ENCODE data around the gene MRPS22.
"Not testable (repeated sequence)": the region's sequence is repeated elsewhere in the genome, so short reads cannot be mapped to it uniquely, and the experiment has no call there.

The MRPS22 gene

DNA sequence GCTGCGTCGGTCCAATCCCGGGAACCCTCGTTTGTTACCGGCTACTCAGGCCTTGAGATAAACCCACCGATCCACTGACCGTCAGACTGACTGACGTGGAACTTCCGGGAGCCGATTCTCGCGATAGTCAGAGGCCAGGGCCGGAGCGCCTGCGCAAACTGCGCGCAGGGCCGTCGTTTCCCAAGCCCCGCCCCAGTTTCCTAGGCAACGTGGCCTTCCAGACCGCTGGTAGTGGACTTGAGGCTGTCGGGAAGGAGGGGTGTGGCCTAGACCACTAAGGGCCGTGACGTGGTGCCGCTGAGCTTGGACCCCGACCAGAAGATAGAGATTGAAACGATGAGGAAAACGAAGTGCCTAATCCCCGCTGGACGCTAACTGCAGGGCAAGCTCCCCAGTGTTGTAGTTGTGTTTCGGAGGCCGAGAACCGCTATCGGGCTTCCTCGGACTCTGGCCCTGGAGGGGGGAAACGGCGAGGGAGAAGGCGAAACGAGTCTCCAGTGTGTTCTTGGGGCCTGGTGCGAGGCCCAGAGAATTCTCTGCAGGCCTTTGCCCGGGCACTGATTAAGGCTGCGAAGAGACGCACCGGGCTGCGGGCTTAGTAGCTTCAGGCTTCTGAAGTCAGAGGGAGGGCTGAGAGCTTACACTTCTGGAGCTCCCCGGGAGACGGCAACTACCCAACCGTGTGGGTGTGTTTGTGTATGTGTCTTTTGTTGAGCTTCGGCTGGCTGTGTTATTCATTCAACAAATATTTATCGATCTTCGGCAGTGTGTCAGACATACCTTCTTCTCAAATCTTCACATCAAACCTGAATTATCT lies 45.9 kb downstream of the MRPS22 start, which contains the start of gene COPB2:
COPB2 (minus strand) TSS at position 96 of the 817 bp plus-strand sequence. CDS start 97 bp downstream, outside the sequence.
- H3K4me3 ChIP-seq (ENCODE audit: low read length): peak within 1 kb of the TSS; percentile 92
- no CpG with 5 or more reads among the region's 52 CpGs for WGBS (ENCODE audit: insufficient coverage, insufficient read length)
- H3K27me3 ChIP-seq (ENCODE audit: control insufficient read depth, insufficient read depth, low read length): no peaks in the 10 kb centered on the region
- no peaks in the 10 kb centered on the region for H3K4me1 ChIP-seq (ENCODE audit: control insufficient read depth, insufficient read depth, low read length)
- H3K36me3 ChIP-seq (ENCODE audit: control insufficient read depth, insufficient read depth, low read length): no peaks in the 10 kb centered on the region
- H3K27ac ChIP-seq (ENCODE audit: low read length): no peak within 1 kb of the TSS
- peak; percentile 97 for DNase-seq (ENCODE audit: low read depth, low spot score)
- H3K9me3 ChIP-seq (ENCODE audit: control insufficient read depth, insufficient read depth, low read length): no peaks in the 10 kb centered on the region

DNA sequence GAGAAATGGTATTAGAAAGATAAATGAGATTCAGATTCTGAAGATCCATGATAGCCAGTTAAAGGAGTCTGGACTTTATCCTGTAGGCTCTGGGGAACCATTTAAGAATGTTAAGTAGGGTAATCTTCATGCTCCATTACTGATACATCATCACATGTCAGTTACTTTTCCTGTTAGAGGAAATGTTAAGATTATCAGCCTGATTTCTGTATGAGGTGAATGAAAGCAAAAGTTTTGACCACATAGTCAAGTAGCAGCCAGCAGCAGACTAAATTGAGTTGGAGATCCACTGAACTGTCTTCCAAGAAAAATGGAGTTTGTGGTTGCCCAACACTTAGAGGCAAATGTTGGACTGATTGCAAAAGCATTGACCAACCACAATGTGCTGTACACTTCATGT lies 50.3 kb downstream of the MRPS22 start:
- no peak for DNase-seq (ENCODE audit: low read depth, low spot score)

DNA sequence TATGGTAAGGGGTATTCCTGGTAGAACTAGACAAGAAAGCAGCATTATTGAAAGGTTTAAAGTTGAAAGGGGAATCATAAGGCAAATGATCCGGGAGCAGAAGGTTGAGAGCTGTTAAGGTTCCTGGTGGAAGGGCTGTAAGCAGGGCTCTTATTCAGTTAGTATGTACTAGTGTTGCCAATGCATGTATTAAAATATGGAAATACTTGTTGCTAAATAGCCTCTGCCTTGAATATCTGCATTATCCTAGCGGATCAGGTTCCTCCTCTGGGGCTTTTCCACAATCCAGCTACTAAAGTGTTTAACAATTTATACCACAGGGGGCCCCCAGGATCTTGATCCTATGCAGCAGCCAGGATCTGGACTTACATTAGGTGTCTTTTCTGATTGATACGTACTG lies 52.9 kb downstream of the MRPS22 start:
- Histone ChIP-seq H3K4me3 (ENCODE audit: low read length) (no peak overlapping the region), H3K27ac (ENCODE audit: low read length) (no peak overlapping the region), H3K36me3 (ENCODE audit: control insufficient read depth, insufficient read depth, low read length) (no peaks in the 10 kb centered on the region), H3K4me1 (ENCODE audit: control insufficient read depth, insufficient read depth, low read length) (no peaks in the 10 kb centered on the region), H3K9me3 (ENCODE audit: control insufficient read depth, insufficient read depth, low read length) (no peaks in the 10 kb centered on the region), H3K27me3 (ENCODE audit: control insufficient read depth, insufficient read depth, low read length) (no peaks in the 10 kb centered on the region)
- no CpG with 5 or more reads among the region's 3 CpGs for WGBS (ENCODE audit: insufficient coverage, insufficient read length)
- DNase-seq (ENCODE audit: low read depth, low spot score): no peak

More for the DNA sequence above, 50.3 kb downstream of the MRPS22 start:
- Histone ChIP-seq H3K27ac (ENCODE audit: low read length) (no peak overlapping the region), H3K27me3 (ENCODE audit: control insufficient read depth, insufficient read depth, low read length) (no peaks in the 10 kb centered on the region), H3K4me3 (ENCODE audit: low read length) (no peak overlapping the region), H3K9me3 (ENCODE audit: control insufficient read depth, insufficient read depth, low read length) (no peaks in the 10 kb centered on the region), H3K4me1 (ENCODE audit: control insufficient read depth, insufficient read depth, low read length) (no peaks in the 10 kb centered on the region), H3K36me3 (ENCODE audit: control insufficient read depth, insufficient read depth, low read length) (no peaks in the 10 kb centered on the region)

DNA sequence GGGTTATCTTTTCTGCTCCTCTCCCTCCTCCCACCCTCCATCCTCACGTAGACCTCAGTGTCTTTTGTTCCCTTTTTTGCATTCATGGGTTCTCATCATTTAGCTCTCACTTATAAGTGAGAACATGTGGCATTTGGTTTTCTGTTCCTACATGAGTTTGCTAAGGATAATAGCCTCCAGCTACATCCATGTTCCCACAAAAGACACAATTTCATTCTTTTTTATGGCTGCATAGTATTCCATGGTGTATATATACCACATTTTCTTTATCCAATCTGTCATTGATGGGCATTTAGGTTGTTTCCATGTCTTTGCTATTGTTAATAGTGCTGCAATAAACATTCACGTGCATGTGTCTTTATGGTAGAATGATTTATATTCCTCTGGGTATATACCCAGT lies 57.3 kb downstream of the MRPS22 start:
- no CpG with 5 or more reads among the region's 2 CpGs for WGBS (ENCODE audit: insufficient coverage, insufficient read length)
- not testable (repeated sequence) for H3K27ac ChIP-seq (ENCODE audit: low read length); H3K4me3 ChIP-seq (ENCODE audit: low read length); H3K27me3 ChIP-seq (ENCODE audit: control insufficient read depth, insufficient read depth, low read length); DNase-seq (ENCODE audit: low read depth, low spot score); H3K9me3 ChIP-seq (ENCODE audit: control insufficient read depth, insufficient read depth, low read length); H3K4me1 ChIP-seq (ENCODE audit: control insufficient read depth, insufficient read depth, low read length); H3K36me3 ChIP-seq (ENCODE audit: control insufficient read depth, insufficient read depth, low read length)
